ENCODE data around the gene RFX4.

RFX4 gene

DNA sequence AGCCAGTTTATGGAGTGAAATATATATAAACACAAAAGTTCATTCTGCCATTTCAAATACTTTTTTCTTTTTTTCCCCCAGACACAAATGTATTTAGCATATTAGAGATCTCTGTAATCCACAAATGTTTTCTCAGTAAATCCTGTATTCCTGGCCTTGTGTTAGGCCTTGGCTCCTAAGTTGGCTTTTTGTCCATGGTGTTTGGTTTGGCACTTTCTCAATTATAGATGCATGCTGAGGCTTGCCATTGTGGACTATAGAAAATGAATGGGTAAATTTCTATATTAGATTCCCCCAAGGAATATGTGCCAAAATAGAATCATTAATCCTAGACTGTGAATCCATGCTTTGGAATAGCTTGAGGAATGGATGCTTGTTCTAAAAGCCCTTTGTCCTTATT, 208.7 kb downstream of the RFX4 start:
- DNase-seq (ENCODE audit: low read depth in 1 of 2, low spot score in 1 of 2) = no peak
- TF ChIP-seq, protein P1, sequence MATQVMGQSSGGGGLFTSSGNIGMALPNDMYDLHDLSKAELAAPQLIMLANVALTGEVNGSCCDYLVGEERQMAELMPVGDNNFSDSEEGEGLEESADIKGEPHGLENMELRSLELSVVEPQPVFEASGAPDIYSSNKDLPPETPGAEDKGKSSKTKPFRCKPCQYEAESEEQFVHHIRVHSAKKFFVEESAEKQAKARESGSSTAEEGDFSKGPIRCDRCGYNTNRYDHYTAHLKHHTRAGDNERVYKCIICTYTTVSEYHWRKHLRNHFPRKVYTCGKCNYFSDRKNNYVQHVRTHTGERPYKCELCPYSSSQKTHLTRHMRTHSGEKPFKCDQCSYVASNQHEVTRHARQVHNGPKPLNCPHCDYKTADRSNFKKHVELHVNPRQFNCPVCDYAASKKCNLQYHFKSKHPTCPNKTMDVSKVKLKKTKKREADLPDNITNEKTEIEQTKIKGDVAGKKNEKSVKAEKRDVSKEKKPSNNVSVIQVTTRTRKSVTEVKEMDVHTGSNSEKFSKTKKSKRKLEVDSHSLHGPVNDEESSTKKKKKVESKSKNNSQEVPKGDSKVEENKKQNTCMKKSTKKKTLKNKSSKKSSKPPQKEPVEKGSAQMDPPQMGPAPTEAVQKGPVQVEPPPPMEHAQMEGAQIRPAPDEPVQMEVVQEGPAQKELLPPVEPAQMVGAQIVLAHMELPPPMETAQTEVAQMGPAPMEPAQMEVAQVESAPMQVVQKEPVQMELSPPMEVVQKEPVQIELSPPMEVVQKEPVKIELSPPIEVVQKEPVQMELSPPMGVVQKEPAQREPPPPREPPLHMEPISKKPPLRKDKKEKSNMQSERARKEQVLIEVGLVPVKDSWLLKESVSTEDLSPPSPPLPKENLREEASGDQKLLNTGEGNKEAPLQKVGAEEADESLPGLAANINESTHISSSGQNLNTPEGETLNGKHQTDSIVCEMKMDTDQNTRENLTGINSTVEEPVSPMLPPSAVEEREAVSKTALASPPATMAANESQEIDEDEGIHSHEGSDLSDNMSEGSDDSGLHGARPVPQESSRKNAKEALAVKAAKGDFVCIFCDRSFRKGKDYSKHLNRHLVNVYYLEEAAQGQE (IDR thresholded peaks at IDR 0.05; ENCODE audit: insufficient replicate concordance, low read depth) = no peak
- TF ChIP-seq, protein P2, sequence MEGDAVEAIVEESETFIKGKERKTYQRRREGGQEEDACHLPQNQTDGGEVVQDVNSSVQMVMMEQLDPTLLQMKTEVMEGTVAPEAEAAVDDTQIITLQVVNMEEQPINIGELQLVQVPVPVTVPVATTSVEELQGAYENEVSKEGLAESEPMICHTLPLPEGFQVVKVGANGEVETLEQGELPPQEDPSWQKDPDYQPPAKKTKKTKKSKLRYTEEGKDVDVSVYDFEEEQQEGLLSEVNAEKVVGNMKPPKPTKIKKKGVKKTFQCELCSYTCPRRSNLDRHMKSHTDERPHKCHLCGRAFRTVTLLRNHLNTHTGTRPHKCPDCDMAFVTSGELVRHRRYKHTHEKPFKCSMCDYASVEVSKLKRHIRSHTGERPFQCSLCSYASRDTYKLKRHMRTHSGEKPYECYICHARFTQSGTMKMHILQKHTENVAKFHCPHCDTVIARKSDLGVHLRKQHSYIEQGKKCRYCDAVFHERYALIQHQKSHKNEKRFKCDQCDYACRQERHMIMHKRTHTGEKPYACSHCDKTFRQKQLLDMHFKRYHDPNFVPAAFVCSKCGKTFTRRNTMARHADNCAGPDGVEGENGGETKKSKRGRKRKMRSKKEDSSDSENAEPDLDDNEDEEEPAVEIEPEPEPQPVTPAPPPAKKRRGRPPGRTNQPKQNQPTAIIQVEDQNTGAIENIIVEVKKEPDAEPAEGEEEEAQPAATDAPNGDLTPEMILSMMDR (IDR thresholded peaks at IDR 0.05; ENCODE audit: insufficient read depth, low read length) = no peak
- TF ChIP-seq SPI1 (IDR thresholded peaks at IDR 0.05; ENCODE audit: borderline replicate concordance, low read depth) (no peak), POLR2AphosphoS5 (IDR thresholded peaks at IDR 0.05; ENCODE audit: low read depth) (no peak), GABPA (IDR thresholded peaks at IDR 0.05; ENCODE audit: low read depth) (no peak)
- Histone ChIP-seq H3K4me3 (replicated peaks; ENCODE audit: insufficient read depth, low read length) (no peak overlapping the region), H3K27ac (replicated peaks) (no peak overlapping the region), H3K27me3 (ENCODE audit: insufficient read depth, poor library complexity, severe bottlenecking) (no peaks in the 10 kb centered on the region)

DNA sequence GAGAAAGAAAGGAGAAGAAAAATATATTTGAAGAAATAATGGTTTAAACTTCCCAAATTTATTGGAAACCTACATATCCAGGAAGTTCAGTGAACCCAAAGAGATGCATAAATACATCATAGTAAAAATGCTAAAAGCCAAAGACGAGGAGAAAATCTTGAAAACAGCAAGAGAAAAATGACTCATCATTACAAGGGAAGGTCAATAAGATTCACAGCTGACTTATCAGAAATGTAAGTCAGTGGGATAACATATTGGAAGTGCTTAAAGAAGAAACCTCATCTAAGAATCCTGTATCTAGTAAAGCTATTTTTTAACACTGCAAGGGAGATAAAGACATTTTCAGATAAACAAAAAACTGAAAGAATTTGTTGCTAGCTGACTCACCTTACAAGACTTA, 211.6 kb downstream of the RFX4 start:
- H3K27ac ChIP-seq (replicated peaks) = no peak overlapping the region
- TF ChIP-seq GABPA (IDR thresholded peaks at IDR 0.05; ENCODE audit: low read depth) (no peak), SPI1 (IDR thresholded peaks at IDR 0.05; ENCODE audit: borderline replicate concordance, low read depth) (no peak), POLR2AphosphoS5 (IDR thresholded peaks at IDR 0.05; ENCODE audit: low read depth) (no peak)
- TF ChIP-seq, protein P1 (IDR thresholded peaks at IDR 0.05; ENCODE audit: insufficient replicate concordance, low read depth) = no peak
- H3K27me3 ChIP-seq (ENCODE audit: insufficient read depth, poor library complexity, severe bottlenecking) = no peaks in the 10 kb centered on the region
- DNase-seq (ENCODE audit: low read depth in 1 of 2, low spot score in 1 of 2) = no peak
- H3K4me3 ChIP-seq (replicated peaks; ENCODE audit: insufficient read depth, low read length) = no peak overlapping the region

DNA sequence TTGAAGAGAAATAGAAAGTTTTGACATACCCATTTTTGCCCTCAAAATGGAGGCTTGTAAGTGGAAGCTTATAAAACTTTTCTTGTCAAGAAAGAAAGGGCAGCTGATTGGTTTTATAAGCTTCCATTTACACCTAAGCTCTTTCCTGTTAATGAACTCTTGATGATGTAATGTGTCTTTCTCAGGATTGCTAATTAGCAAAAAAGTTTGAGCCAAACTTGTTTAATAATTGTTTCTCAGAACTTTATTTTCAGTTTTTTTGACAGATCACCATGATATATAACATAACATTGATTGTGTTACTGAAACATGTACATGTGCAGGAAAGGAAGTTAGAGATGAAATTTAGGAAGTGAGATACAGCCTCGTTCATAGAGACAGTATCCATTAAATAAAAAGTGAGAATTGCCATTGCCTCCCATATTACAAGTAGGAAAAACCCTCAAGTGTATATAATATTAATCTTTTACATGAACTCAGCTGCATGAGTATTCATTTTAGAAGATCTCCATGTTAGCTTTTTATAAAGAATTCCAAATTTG, 218.4 kb downstream of the RFX4 start:
- DNase-seq (ENCODE audit: low read depth in 1 of 2, low spot score in 1 of 2) = no peak
- H3K27me3 ChIP-seq (ENCODE audit: insufficient read depth, poor library complexity, severe bottlenecking) = no peaks in the 10 kb centered on the region
- no peak overlapping the region for H3K4me3 ChIP-seq (replicated peaks; ENCODE audit: insufficient read depth, low read length)
- no peak overlapping the region for H3K27ac ChIP-seq (replicated peaks)
- no peak for TF ChIP-seq GABPA (IDR thresholded peaks at IDR 0.05; ENCODE audit: low read depth)
- peak; percentile 49 for TF ChIP-seq SPI1 (IDR thresholded peaks at IDR 0.05; ENCODE audit: borderline replicate concordance, low read depth)

DNA sequence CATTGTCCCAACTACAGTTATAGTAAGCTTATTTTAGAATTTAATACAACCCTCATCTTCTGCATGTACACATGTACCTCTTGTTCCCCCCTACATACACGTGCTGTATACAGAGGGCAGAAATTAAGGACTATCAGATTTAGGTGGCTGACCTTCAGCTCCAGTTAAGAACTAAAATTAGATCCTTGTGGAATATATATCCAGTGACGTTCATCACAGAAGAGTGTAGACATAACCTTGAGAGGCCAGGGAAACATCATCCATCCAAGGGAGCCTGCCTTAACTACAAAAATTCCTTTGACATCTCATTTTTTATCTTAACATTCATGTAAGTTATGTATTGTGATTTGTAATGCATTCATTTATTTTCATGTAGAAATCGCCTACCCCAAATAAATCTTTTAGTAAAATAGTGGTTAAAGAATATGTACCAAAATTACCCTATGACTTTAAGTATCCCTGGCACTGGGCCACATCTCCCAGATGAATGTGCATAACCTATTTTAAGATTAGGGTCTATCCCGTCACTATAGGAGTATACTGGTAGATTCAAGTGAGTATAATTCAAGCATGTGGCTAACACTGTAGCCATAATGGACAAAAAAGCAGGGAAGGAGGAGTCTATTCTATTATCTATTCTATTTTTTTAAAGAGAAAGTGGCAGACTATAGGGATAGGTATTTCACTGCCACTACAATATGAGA, 219.2 kb downstream of the RFX4 start:
- TF ChIP-seq, protein P1 (IDR thresholded peaks at IDR 0.05; ENCODE audit: insufficient replicate concordance, low read depth) = no peak
- TF ChIP-seq SPI1 (IDR thresholded peaks at IDR 0.05; ENCODE audit: borderline replicate concordance, low read depth) = no peak
- TF ChIP-seq POLR2AphosphoS5 (IDR thresholded peaks at IDR 0.05; ENCODE audit: low read depth) = no peak
- no peak for TF ChIP-seq GABPA (IDR thresholded peaks at IDR 0.05; ENCODE audit: low read depth)
- TF ChIP-seq, protein P2 (IDR thresholded peaks at IDR 0.05; ENCODE audit: insufficient read depth, low read length) = no peak
- no peaks in the 10 kb centered on the region for H3K27me3 ChIP-seq (ENCODE audit: insufficient read depth, poor library complexity, severe bottlenecking)
- no peak overlapping the region for H3K27ac ChIP-seq (replicated peaks)
- DNase-seq (ENCODE audit: low read depth in 1 of 2, low spot score in 1 of 2) = no peak
- H3K4me3 ChIP-seq (replicated peaks; ENCODE audit: insufficient read depth, low read length) = no peak overlapping the region

Data from HL-60 (cell line).